BE2C (cell line): Measurements from ENCODE around the gene TCN2.

Source experiments
- DNase-seq: peaks from one replicate; pipeline ENCODE4 v3.0.0-alpha.2; 2020
- H3K27me3 ChIP-seq: fragments of 250-450 bp; sonication (Bioruptor Pico); 2 replicates; pipeline ENCODE4 v1.5.1; 2020; ENCODE audit warnings: mild to moderate bottlenecking
- H3K36me3 ChIP-seq: fragments of 250-450 bp; sonication (Bioruptor Pico); 2 replicates; pipeline ENCODE4 v1.5.1; 2020; ENCODE audit warnings: mild to moderate bottlenecking
- H3K4me1 ChIP-seq: fragments of 250-450 bp; sonication (Bioruptor Pico); 2 replicates; pipeline ENCODE4 v1.5.1; 2020
- H3K4me3 ChIP-seq: 2 replicates; pipeline ENCODE4 v1.5.1; 2011; ENCODE audit warnings: low read depth, low read length
- H3K9me3 ChIP-seq: fragments of 250-450 bp; sonication (Bioruptor Pico); 2 replicates; pipeline ENCODE4 v1.5.1; 2020
- TF ChIP-seq, protein P1 (sequence below): IDR thresholded peaks from 2 replicates; pipeline ENCODE4 v1.5.1; 2012; ENCODE audit warnings: mild to moderate bottlenecking, low read depth, low read length

Gene TCN2

DNA sequence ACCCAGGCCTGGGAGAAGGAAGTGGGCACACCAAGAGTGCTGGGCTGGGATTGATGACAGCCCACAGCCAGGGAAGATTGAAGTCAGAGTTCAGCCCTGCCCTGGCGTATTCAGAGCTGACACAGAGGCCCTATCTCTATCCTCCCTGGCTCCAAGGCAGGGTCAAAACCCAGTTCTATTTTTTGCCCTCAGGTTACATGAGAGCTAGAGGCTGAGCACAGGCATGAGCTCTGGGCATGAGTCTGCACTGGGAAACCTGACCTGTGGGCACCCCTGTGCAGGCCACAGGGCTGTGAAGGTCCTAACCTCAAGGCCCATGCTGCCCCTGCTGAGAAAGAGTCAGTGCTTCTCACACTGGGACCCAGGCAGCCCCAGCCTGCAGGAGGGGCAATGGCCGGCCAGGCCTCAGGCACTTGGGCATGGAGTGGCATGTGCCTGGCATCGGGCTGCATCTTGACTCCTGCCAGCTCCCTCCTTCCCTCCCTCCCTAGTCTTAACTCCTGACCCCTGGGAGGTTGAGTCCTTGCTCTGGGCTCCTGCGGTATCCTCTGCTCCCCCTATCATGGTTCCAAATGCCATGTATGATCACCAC lies 34.0 kb downstream of the TCN2 start:
- no peak for DNase-seq
- no peaks in the 10 kb centered on the region for H3K9me3 ChIP-seq
- no peak overlapping the region for H3K4me3 ChIP-seq
- no peaks in the 10 kb centered on the region for H3K27me3 ChIP-seq
- TF ChIP-seq, protein P1, sequence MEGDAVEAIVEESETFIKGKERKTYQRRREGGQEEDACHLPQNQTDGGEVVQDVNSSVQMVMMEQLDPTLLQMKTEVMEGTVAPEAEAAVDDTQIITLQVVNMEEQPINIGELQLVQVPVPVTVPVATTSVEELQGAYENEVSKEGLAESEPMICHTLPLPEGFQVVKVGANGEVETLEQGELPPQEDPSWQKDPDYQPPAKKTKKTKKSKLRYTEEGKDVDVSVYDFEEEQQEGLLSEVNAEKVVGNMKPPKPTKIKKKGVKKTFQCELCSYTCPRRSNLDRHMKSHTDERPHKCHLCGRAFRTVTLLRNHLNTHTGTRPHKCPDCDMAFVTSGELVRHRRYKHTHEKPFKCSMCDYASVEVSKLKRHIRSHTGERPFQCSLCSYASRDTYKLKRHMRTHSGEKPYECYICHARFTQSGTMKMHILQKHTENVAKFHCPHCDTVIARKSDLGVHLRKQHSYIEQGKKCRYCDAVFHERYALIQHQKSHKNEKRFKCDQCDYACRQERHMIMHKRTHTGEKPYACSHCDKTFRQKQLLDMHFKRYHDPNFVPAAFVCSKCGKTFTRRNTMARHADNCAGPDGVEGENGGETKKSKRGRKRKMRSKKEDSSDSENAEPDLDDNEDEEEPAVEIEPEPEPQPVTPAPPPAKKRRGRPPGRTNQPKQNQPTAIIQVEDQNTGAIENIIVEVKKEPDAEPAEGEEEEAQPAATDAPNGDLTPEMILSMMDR, result no peak
- no peaks in the 10 kb centered on the region for H3K36me3 ChIP-seq
- H3K4me1 ChIP-seq, result 0 out of 2 replicates have a peak, but pooled peaks cover 3% of the 10 kb centered on the region

DNA sequence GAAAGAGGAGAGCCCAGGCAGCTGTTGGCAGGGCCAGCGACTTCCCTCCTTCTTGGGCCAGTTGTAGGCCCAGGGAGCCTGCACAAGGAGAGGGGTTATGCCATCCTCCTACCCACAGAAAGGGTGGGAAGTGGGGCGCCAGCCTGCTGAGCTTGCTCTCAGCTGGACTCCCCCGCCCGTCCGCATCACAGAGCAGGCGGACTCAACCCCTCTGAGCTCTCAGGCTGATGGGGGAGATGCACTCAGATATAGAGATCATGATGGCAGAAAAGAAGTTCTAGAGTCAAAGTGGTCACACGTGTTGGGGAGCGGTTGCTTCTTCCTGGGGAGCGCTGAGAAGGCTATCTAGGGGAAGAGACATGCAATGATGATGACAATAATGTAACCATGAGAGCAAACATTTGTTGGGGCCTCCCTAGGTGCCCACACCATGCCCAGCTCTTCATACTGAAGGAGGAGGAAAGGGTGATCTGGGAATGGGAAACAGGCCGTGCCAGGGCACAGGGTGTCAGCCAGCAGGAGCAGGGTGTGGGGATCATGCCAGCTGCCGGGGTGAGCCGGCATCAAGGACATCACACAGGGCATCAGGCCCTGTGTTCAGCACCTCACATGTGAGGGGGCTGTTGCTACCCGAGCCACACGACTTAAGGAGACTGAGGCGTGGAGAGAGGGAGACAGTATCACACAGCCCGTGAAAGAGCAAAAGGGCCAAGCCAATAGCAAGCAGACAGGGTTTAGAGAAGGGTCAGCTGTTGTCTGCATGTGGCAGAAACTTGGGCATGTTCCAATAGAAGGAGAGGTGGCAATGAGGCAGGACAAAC lies 36.3 kb downstream of the TCN2 start:
- Histone ChIP-seq H3K36me3 (no peaks in the 10 kb centered on the region), H3K4me1 (no peaks in the 10 kb centered on the region), H3K4me3 (no peak overlapping the region), H3K27me3 (no peaks in the 10 kb centered on the region), H3K9me3 (no peaks in the 10 kb centered on the region)
- TF ChIP-seq, protein P1, result no peak
- no peak for DNase-seq

DNA sequence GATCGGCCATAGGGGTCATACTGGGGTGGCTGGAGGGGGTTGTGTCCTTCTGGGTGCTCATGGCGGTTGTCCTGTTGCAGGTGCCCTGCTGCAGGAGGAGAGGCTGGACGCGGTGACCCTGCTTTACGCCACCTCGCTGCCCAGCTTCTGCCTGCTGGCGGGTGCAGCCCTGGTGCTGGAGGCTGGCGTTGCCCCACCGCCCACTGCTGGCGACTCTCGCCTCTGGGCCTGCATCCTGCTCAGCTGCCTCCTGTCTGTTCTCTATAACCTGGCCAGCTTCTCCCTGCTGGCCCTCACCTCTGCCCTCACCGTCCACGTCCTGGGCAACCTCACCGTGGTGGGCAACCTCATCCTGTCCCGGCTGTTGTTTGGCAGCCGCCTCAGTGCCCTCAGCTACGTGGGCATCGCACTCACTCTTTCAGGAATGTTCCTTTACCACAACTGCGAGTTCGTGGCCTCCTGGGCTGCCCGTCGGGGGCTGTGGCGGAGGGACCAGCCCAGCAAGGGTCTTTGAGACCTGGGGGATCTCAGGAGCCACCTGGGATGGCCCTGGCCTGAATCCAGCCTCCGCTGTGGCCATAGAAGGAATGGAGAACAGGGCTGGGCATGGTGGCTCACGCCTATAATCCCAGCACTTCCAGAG lies 39.7 kb downstream of the TCN2 start:
- H3K27me3 ChIP-seq, result no peaks in the 10 kb centered on the region
- H3K4me3 ChIP-seq, result no peak overlapping the region
- no peak for DNase-seq
- no peaks in the 10 kb centered on the region for H3K9me3 ChIP-seq
- TF ChIP-seq, protein P1, result no peak
- H3K36me3 ChIP-seq, result no peaks in the 10 kb centered on the region
- no peaks in the 10 kb centered on the region for H3K4me1 ChIP-seq

DNA sequence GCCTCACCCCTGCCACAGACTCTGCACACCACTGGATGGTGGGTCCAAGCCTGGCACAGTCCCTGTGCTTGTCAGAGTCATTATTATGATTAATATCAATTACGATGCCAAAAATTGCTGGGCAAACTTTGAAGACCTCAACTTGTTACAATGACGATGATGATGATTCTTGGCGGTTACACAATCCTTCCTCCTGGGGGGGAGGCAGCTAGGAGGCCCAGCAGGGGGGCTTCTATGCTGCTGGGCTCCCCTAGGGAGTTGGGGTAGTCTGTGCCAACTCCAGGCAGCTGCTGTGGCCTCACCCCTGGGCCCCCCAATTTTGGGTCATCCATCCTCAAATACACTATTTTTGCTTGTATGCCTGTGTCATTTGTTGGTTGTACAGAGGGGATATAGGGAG lies 40.6 kb downstream of the TCN2 start:
- DNase-seq, result no peak
- Histone ChIP-seq H3K4me3 (no peak overlapping the region), H3K4me1 (no peaks in the 10 kb centered on the region), H3K9me3 (no peaks in the 10 kb centered on the region), H3K27me3 (no peaks in the 10 kb centered on the region), H3K36me3 (no peaks in the 10 kb centered on the region)
- TF ChIP-seq, protein P1, result no peak

DNA sequence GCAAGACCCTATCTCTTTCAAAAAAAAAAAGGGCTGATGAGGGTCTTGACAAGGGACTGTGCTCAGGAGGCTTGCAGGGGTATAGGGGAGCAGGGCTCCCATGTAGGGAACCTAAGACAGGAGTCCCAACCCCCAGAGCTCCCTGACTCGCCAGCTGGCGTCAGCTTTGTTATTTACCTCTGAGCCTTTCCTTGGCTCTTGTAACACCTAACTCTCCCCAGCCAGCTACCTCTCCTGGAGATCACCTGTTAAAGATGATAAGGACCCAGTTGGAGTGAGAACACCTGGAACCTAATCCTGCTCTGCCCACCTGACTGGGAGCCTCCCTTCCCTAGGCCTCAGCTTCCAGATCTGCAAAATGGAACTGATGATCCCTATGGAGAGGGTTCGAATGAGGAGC lies 41.9 kb downstream of the TCN2 start:
- TF ChIP-seq, protein P1, result no peak
- H3K27me3 ChIP-seq, result no peaks in the 10 kb centered on the region
- H3K4me1 ChIP-seq, result no peaks in the 10 kb centered on the region
- no peaks in the 10 kb centered on the region for H3K36me3 ChIP-seq
- H3K4me3 ChIP-seq, result no peak overlapping the region
- DNase-seq, result no peak
- no peaks in the 10 kb centered on the region for H3K9me3 ChIP-seq
